Spleen (tissue), 11 donors: ENCODE results near the gene P2RX1. TPM values are rescaled to one million over a fixed set of nuclear protein-coding genes. Genes with fewer than 3 reads are reported as not detected.

ENCODE experiments used
- DNase-seq: peaks from one replicate; pipeline ENCODE4 v3.0.0-alpha.2; 2020
- H3K27ac ChIP-seq, 8 donors: fragments of 200-600 bp; sonication (generic) in 7 of 8; 1 replicate in 4 of 8; 2 replicates in 4 of 8; pipeline versions ENCODE4 v1.5.0 to v1.8.0; 2016 to 2021; ENCODE audit warnings: inconsistent platforms in 4 of 8, mild to moderate bottlenecking in 4 of 8, moderate library complexity in 1 of 8
- H3K27me3 ChIP-seq, 7 donors: fragments of 200-600 bp; sonication (generic) in 6 of 7; replicated peaks in 1 of 7; 1 replicate in 4 of 7; 2 replicates in 3 of 7; pipeline versions ENCODE4 v1.5.0 to v1.8.0; 2016 to 2021; ENCODE audit warnings: inconsistent platforms in 3 of 7, mild to moderate bottlenecking in 1 of 7
- H3K36me3 ChIP-seq, 6 donors: fragments of 200-600 bp; sonication (generic) in 5 of 6; 1 replicate in 4 of 6; 2 replicates in 2 of 6; pipeline versions ENCODE4 v1.5.0 to v1.8.0; 2016 to 2021; ENCODE audit warnings: inconsistent platforms in 2 of 6
- H3K4me1 ChIP-seq, 6 donors: fragments of 200-600 bp; sonication (generic) in 5 of 6; 1 replicate in 3 of 6; 2 replicates in 3 of 6; pipeline versions ENCODE4 v1.5.0 to v1.8.0; 2016 to 2021; ENCODE audit warnings: inconsistent platforms in 3 of 6
- H3K4me3 ChIP-seq, 8 donors: fragments of 200-600 bp; sonication (generic) in 7 of 8; 1 replicate in 4 of 8; 2 replicates in 4 of 8; pipeline versions ENCODE4 v1.5.0 to v1.8.0; 2016 to 2021; ENCODE audit warnings: inconsistent platforms in 4 of 8, mild to moderate bottlenecking in 4 of 8, moderate library complexity in 2 of 8
- H3K9me3 ChIP-seq, 8 donors: fragments of 200-600 bp; sonication (generic) in 7 of 8; 1 replicate in 4 of 8; 2 replicates in 4 of 8; pipeline versions ENCODE4 v1.5.0 to v1.8.0; 2016 to 2021; ENCODE audit warnings: inconsistent platforms in 4 of 8
- CTCF ChIP-seq, 11 experiments: fragments of 200-600 bp in 7 of 11; fragments of 450-650 bp in 4 of 11; sonication (generic) in 4 of 11; IDR thresholded peaks in 8 of 11; conservative IDR thresholded peaks in 3 of 11; 1 replicate in 7 of 11; 2 replicates in 4 of 11; pipeline versions ENCODE4 v1.4.0 to v1.8.0; 2016 to 2021; ENCODE audit warnings: antibody characterized with exemption in 11 of 11, inconsistent platforms in 4 of 11, mild to moderate bottlenecking in 1 of 11
- POLR2A ChIP-seq, 3 donors: fragments of 450-650 bp; IDR thresholded peaks; one replicate each; pipeline ENCODE4 v1.5.1; 2017; ENCODE audit warnings: antibody characterized with exemption in 3 of 3, mild to moderate bottlenecking in 1 of 3
- POLR2AphosphoS5 ChIP-seq, 3 donors: sonication (generic); formaldehyde crosslinking; IDR thresholded peaks; one replicate each; pipeline ENCODE4 v1.5.1; 2017; ENCODE audit warnings: antibody characterized with exemption in 3 of 3
- whole genome bisulfite sequencing, 5 donors: extraction: QIAGEN DNeasy Blood & Tissue Kit in 3 of 5; methylation state at CpG; one replicate each; pipeline versions ENCODE4 v1.1.5 to v1.1.7; 2013 to 2018; 5-methylcytosine and 5-hydroxymethylcytosine counted together
- intact Hi-C: fragments of 100-400 bp; cut with DNase I; formaldehyde crosslinking; loops from one replicate; pipeline ENCODE4 v1.15.0; 2023; ENCODE audit warnings: low total_unique reads
- polyA plus RNA-seq, 3 donors: library from polyadenylated mRNA; stranded (reverse); fragments of 200-250 nt; gene quantifications; one replicate each; pipeline ENCODE4 v1.2.1, GENCODE V29; 2013
- total RNA-seq, 7 donors: library from RNA; depleted of rRNA in 3 of 7; stranded (reverse); fragments of >200 nt in 3 of 7; fragmentation: NEBNext Ultra II Directional in 4 of 7; extraction: Animal tissue kit (Norgen Biotek cat#: 25700) in 4 of 7; gene quantifications; one replicate each; pipeline versions ENCODE4 v1.1.0 to v1.2.1, GENCODE V29; 2016 to 2021
- donor health status: healthy with polysubstance abuse.
- donor health status: DM: no; HTN: no; CAD: no; lungs with moderate emphysema.
- donor health status: DM: no; HTN: no; CAD: no.
- donor health status: Bipolar disorder and iron deficiency.
- donor health status: healthy.
- donor health status: DM: no; HTN: no; CAD: no.
- donor health status: DM: yes; HTN: yes; CAD: no.

Gene P2RX1
- total and polyA plus RNA-seq, 10 donors: 9.2 to 46.3 (median 21.7) TPM

- intact Hi-C loops: no loop called here
- no peak for DNase-seq
- Histone ChIP-seq H3K4me3 (no peak overlapping the region), H3K4me1 (peaks cover 0 to 15% (median 8%) of the 10 kb centered on the region in 6 donors), H3K27me3 (no peaks in the 10 kb centered on the region), H3K9me3 (no peaks in the 10 kb centered on the region), H3K36me3 (peaks cover 0 to 85% (median 9%) of the 10 kb centered on the region in 6 donors), H3K27ac (no peak overlapping the region)
- WGBS, 5 donors: 93 to 95% (median 94%) methylated on average over 10 of the region's 10 CpGs
- TF ChIP-seq POLR2A (IDR thresholded peaks at IDR 0.05): no peak
- TF ChIP-seq POLR2AphosphoS5 (IDR thresholded peaks at IDR 0.05): no peak
- no peak for TF ChIP-seq CTCF (IDR thresholded peaks at IDR 0.05 in 8 of 11, conservative IDR thresholded peaks at IDR 0.05 in 3 of 11)
These were observed 42.4 kb downstream of the P2RX1 start for GRCh38 chr17:3873862-3874261.

GRCh38 chr17:3870871-3871306, 45.4 kb downstream of the P2RX1 start:
- intact Hi-C loops: no loop called here
- Histone ChIP-seq H3K4me3 (no peak overlapping the region), H3K27ac (peak overlapping the region in 4 of 8 donors; percentile 56 to 73 (median 70)), H3K9me3 (no peaks in the 10 kb centered on the region), H3K36me3 (peaks cover 0 to 65% (median 8%) of the 10 kb centered on the region in 6 donors), H3K4me1 (peaks cover 0 to 15% (median 8%) of the 10 kb centered on the region in 6 donors), H3K27me3 (no peaks in the 10 kb centered on the region)
- TF ChIP-seq POLR2AphosphoS5 (IDR thresholded peaks at IDR 0.05) (peak in 1 of 3 donors; percentile 39), POLR2A (IDR thresholded peaks at IDR 0.05) (no peak)
- no peak for DNase-seq
- WGBS, 5 donors: 22 to 37% (median 27%) methylated on average over 11 of the region's 11 CpGs

- Histone ChIP-seq H3K4me3 (no peak overlapping the region), H3K36me3 (peaks cover 0 to 38% (median 3%) of the 10 kb centered on the region in 6 donors), H3K27ac (no peak overlapping the region), H3K9me3 (no peaks in the 10 kb centered on the region), H3K4me1 (peaks cover 0 to 25% (median 9%) of the 10 kb centered on the region in 6 donors), H3K27me3 (no peaks in the 10 kb centered on the region)
- intact Hi-C loops: loop anchor here (10.0 kb wide), 1 partner anchor 137 kb away; no protein-coding TSS in a partner anchor
- TF ChIP-seq POLR2A (IDR thresholded peaks at IDR 0.05) (no peak), CTCF (IDR thresholded peaks at IDR 0.05 in 8 of 11, conservative IDR thresholded peaks at IDR 0.05 in 3 of 11) (no peak), POLR2AphosphoS5 (IDR thresholded peaks at IDR 0.05) (no peak)
- WGBS, 5 donors: 71 to 86% (median 76%) methylated on average over 11 of the region's 11 CpGs
- no peak for DNase-seq
These were observed 48.7 kb downstream of the P2RX1 start for GRCh38 chr17:3867606-3868005.

GRCh38 chr17:3867106-3867505, 49.2 kb downstream of the P2RX1 start:
- Histone ChIP-seq H3K27me3 (no peaks in the 10 kb centered on the region), H3K9me3 (no peaks in the 10 kb centered on the region), H3K4me1 (peaks cover 0 to 25% (median 9%) of the 10 kb centered on the region in 6 donors), H3K36me3 (peaks cover 0 to 38% (median under 1%) of the 10 kb centered on the region in 6 donors), H3K4me3 (no peak overlapping the region), H3K27ac (no peak overlapping the region)
- WGBS, 5 donors: 70 to 81% (median 75%) methylated on average over 17 of the region's 17 CpGs
- TF ChIP-seq CTCF (IDR thresholded peaks at IDR 0.05 in 8 of 11, conservative IDR thresholded peaks at IDR 0.05 in 3 of 11) (no peak), POLR2A (IDR thresholded peaks at IDR 0.05) (no peak), POLR2AphosphoS5 (IDR thresholded peaks at IDR 0.05) (no peak)
- no peak for DNase-seq
- intact Hi-C loops: loop anchor here (10.0 kb wide), 1 partner anchor 138 kb away; no protein-coding TSS in a partner anchor
